ENCODE measurements around the gene CD14.

The CD14 gene

DNA sequence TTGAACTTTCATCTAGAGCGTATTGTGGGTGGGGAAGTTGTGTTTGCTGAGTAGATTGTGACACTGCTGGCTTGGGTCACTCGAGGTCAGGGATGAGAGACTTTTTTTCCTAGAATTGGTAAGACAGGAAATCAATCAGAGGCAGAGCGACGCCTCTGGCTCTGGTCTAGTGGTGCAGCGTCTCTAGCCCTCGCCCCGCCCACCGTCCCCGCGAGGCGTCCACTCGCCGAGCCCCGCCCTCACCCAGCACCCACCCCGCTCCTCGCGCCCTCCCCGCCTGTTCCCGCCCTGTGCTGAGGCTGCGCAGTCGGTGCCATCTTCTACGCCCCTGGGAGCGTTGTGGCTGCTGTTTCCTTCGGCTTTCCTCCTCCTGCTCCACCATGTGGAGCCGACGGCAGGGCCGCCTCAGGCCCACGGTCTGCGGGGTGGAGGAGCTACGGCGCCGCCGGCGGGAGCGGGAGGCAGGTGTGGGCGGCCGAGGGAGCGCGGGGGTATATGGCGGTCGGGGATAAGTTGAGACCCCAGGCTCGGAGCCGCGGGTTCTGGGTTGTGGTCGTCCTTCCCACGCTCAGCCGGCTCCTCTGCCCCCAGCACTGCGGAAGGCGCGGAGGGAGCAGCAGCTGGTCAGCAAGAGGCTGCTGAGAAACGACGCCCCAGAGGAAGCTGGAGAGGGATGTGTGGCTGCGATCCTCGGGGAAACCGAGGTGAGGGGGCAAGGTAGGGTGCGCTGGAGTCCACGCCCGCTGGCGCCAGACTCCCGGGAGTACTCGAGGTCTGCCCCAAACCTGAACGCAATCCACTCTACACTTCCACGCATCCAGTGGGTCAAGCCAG lies 6.4 kb upstream of the CD14 start, which contains the start of gene TMCO6 (continued):
- TF ChIP-seq, protein P1, sequence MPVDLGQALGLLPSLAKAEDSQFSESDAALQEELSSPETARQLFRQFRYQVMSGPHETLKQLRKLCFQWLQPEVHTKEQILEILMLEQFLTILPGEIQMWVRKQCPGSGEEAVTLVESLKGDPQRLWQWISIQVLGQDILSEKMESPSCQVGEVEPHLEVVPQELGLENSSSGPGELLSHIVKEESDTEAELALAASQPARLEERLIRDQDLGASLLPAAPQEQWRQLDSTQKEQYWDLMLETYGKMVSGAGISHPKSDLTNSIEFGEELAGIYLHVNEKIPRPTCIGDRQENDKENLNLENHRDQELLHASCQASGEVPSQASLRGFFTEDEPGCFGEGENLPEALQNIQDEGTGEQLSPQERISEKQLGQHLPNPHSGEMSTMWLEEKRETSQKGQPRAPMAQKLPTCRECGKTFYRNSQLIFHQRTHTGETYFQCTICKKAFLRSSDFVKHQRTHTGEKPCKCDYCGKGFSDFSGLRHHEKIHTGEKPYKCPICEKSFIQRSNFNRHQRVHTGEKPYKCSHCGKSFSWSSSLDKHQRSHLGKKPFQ (tag by site-specific recombination; IDR thresholded peaks at IDR 0.05): no peak
- 0 out of 2 replicates have a peak, but pooled peaks have one; percentile 56 for TF ChIP-seq KLF16 (tag by site-specific recombination; IDR thresholded peaks at IDR 0.05)
- no peak for TF ChIP-seq ZNF513 (tag by site-specific recombination; IDR thresholded peaks at IDR 0.05)
- no peak; the same call in 1 of the 2 replicates for TF ChIP-seq IKZF3 (tag by site-specific recombination; IDR thresholded peaks at IDR 0.05)
- TF ChIP-seq, protein P2, sequence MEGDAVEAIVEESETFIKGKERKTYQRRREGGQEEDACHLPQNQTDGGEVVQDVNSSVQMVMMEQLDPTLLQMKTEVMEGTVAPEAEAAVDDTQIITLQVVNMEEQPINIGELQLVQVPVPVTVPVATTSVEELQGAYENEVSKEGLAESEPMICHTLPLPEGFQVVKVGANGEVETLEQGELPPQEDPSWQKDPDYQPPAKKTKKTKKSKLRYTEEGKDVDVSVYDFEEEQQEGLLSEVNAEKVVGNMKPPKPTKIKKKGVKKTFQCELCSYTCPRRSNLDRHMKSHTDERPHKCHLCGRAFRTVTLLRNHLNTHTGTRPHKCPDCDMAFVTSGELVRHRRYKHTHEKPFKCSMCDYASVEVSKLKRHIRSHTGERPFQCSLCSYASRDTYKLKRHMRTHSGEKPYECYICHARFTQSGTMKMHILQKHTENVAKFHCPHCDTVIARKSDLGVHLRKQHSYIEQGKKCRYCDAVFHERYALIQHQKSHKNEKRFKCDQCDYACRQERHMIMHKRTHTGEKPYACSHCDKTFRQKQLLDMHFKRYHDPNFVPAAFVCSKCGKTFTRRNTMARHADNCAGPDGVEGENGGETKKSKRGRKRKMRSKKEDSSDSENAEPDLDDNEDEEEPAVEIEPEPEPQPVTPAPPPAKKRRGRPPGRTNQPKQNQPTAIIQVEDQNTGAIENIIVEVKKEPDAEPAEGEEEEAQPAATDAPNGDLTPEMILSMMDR (tag by site-specific recombination; IDR thresholded peaks at IDR 0.05): peak; percentile 69
- TF ChIP-seq, protein P3, sequence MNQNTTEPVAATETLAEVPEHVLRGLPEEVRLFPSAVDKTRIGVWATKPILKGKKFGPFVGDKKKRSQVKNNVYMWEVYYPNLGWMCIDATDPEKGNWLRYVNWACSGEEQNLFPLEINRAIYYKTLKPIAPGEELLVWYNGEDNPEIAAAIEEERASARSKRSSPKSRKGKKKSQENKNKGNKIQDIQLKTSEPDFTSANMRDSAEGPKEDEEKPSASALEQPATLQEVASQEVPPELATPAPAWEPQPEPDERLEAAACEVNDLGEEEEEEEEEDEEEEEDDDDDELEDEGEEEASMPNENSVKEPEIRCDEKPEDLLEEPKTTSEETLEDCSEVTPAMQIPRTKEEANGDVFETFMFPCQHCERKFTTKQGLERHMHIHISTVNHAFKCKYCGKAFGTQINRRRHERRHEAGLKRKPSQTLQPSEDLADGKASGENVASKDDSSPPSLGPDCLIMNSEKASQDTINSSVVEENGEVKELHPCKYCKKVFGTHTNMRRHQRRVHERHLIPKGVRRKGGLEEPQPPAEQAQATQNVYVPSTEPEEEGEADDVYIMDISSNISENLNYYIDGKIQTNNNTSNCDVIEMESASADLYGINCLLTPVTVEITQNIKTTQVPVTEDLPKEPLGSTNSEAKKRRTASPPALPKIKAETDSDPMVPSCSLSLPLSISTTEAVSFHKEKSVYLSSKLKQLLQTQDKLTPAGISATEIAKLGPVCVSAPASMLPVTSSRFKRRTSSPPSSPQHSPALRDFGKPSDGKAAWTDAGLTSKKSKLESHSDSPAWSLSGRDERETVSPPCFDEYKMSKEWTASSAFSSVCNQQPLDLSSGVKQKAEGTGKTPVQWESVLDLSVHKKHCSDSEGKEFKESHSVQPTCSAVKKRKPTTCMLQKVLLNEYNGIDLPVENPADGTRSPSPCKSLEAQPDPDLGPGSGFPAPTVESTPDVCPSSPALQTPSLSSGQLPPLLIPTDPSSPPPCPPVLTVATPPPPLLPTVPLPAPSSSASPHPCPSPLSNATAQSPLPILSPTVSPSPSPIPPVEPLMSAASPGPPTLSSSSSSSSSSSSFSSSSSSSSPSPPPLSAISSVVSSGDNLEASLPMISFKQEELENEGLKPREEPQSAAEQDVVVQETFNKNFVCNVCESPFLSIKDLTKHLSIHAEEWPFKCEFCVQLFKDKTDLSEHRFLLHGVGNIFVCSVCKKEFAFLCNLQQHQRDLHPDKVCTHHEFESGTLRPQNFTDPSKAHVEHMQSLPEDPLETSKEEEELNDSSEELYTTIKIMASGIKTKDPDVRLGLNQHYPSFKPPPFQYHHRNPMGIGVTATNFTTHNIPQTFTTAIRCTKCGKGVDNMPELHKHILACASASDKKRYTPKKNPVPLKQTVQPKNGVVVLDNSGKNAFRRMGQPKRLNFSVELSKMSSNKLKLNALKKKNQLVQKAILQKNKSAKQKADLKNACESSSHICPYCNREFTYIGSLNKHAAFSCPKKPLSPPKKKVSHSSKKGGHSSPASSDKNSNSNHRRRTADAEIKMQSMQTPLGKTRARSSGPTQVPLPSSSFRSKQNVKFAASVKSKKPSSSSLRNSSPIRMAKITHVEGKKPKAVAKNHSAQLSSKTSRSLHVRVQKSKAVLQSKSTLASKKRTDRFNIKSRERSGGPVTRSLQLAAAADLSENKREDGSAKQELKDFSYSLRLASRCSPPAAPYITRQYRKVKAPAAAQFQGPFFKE (tag by site-specific recombination; IDR thresholded peaks at IDR 0.05; ENCODE audit: borderline replicate concordance): no peak
- peak; percentile 90 for TF ChIP-seq ZBTB48 (tag by site-specific recombination; IDR thresholded peaks at IDR 0.05)
- TF ChIP-seq ZNF837 (tag by site-specific recombination; IDR thresholded peaks at IDR 0.05): no peak
- TF ChIP-seq SP3 (tag by site-specific recombination; IDR thresholded peaks at IDR 0.05): peak; percentile 83
- TF ChIP-seq AEBP2 (tag by site-specific recombination; IDR thresholded peaks at IDR 0.05; ENCODE audit: borderline replicate concordance): no peak
- no peak for TF ChIP-seq ZNF585B (tag by site-specific recombination; IDR thresholded peaks at IDR 0.05)
- no peak for TF ChIP-seq ZSCAN5A (tag by site-specific recombination; IDR thresholded peaks at IDR 0.05)
- TF ChIP-seq ZNF416 (tag by site-specific recombination; IDR thresholded peaks at IDR 0.05): no peak
- peak; percentile 74 for TF ChIP-seq ZNF692 (tag by site-specific recombination; IDR thresholded peaks at IDR 0.05)
- no peak for TF ChIP-seq ZSCAN16 (tag by site-specific recombination; IDR thresholded peaks at IDR 0.05)
- no peak for TF ChIP-seq ZNF560 (tag by site-specific recombination; IDR thresholded peaks at IDR 0.05; ENCODE audit: borderline replicate concordance)
- no peak for TF ChIP-seq ZNF624 (tag by site-specific recombination; IDR thresholded peaks at IDR 0.05)
- TF ChIP-seq ZNF747 (tag by site-specific recombination; IDR thresholded peaks at IDR 0.05): no peak
- TF ChIP-seq ZNF707 (tag by site-specific recombination; IDR thresholded peaks at IDR 0.05): no peak
- TF ChIP-seq ZXDB (tag by site-specific recombination; IDR thresholded peaks at IDR 0.05): peak; percentile 88
- TF ChIP-seq ZBTB26 (tag by site-specific recombination; optimal IDR thresholded peaks at IDR 0.05): peak; percentile 69
- no peak for TF ChIP-seq ZNF146 (tag by site-specific recombination; IDR thresholded peaks at IDR 0.05)

Measured in HEK293 (cell line).